Head of caudate nucleus (tissue), 42 donors: Measurements from ENCODE around the gene LNX2.

Experiments
- DNase-seq, 42 donors: peaks; one replicate each; pipeline versions ENCODE4 v3.0.0 to v3.0.0-alpha.2; 2020 to 2021; ENCODE audit warnings: mixed read lengths in 7 of 42
- intact Hi-C: fragments of 100-400 bp; cut with DNase I; formaldehyde crosslinking; loops from one replicate; pipeline ENCODE4 v1.15.0; 2022

LNX2 gene

DNA sequence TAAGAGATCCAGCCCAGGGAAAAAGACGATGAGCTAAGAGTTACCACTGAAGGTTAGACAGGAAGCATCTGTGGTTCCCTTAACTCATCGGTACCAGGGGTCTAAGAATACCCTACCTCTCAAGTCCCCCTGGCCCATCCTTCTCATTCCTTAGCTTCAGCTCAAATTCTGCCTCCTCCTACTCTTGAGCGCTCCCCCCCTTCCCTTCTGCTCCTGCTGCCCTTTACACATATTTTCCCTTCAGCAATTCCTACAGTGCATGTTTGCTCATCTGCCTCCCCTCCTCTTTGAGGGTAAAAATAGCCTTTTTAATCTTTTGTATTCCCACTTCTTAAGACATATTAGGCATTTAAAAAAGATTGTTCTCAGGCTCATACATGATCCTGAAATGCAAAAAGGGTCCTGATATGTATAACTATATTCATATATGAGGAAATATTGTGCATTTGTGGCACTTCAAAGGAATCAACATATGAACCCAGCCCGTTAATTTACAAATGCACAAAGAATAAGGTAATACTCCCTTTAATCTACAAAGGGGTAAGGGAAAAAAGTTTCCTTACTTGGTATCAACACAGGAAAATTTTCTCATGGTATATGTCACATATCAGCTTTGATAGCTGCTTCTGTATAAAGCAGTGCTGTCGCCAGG lies 33.1 kb downstream of the LNX2 start:
- no peak for DNase-seq
- intact Hi-C loops, result no loop called here

DNA sequence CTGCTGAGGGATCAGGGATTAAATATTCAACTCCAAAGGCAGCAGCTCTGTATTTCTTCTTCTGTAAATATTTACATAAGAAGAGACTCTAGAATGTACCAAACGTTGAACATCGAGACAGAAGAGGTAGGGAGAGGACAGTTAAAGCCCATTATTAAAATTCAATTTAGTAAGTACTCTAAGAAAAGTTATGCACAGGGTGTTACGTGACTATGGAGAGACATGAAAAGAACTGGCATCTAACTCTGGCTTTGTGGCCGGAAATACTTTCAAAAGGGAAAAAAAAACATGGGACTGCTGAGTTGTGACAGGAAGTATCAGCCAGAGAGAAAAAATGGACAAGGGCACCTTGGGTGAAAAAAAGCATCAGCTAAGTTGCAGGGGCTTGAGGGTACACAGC lies 36.7 kb downstream of the LNX2 start:
- DNase-seq, result no peak
- intact Hi-C loops, result no loop called here

DNA sequence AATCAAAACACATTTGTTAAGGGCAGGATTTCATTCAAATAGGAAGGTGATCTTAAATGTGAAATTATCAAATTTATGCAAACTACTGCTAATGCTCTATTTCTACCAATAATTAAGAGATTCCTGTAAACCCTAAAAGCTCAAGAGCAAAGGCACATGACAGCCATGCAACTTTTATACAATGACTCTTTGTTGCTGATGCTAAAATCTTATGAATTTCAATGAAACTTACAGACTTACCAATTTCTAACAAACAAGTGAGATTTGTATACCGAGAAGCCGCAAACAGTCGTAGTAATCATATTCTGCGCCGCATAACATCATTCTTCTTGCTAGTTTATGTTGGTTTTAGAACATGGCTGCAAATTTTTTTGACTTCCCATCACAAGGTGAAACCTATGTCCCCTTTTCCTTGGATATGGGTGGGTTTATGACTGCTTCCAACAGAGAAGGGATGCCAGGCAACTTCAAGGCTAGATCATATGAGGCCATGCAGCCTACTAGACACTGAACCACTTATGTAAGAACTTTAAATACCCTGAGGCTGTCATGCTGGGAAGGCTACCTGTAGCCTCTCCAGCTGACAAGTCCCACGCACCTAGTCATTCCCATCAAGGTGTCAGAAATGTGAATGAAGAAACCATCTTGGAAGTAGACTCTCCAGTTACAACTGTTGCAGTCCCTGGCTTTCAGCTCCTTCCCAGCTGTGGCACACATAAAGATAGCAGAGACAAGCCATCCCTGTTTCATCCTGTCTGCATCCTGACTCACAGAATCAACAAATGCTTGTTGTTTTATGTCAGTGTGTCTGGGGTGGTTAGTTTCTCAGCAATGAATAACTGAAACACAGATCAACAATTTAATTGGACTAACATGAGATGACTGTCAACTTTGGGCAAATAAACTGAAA lies 42.0 kb downstream of the LNX2 start:
- DNase-seq, result peak in 6 of 42 donors; percentile 2 to 36 (median 6)
- intact Hi-C loops, result no loop called here

DNA sequence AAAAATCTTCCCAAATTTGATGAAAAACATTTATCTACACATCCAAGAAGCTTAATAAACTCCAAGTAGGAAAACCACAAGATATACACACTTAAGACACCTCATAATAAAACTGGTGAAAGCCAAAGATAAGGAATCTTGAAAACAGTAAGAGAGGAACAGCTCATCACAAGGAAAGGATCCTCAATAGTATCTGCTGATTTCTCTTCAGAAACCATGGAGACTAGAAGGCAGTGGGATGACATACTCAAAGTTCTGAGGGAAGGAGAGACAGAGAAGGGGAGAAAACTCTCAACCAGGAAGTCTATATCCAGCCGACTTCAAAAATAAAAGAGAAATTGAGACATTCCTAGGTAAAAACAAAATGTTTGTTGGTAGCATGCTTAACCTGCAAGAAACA lies 45.7 kb downstream of the LNX2 start:
- intact Hi-C loops, result no loop called here
- DNase-seq, result no peak

DNA sequence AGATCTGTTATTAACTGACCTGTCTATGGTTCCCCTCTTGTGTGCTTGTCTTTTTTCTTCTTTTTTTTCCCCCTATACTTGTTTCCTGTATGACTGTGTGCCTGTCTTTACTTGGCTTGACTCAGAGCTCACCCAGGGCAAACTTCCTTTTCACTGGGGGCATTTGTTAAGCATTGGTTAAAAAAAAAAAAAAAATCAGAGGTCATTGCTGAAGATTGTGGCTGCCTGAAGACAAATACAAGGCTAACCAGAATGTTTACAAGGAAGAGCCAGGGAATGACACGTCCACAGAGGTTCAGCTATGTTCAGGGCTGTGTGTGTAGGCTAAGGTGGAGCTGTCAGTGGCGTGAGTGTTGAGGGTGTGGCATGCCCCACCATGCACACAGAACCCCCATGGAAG lies 47.1 kb downstream of the LNX2 start:
- DNase-seq, result no peak
- intact Hi-C loops, result no loop called here

DNA sequence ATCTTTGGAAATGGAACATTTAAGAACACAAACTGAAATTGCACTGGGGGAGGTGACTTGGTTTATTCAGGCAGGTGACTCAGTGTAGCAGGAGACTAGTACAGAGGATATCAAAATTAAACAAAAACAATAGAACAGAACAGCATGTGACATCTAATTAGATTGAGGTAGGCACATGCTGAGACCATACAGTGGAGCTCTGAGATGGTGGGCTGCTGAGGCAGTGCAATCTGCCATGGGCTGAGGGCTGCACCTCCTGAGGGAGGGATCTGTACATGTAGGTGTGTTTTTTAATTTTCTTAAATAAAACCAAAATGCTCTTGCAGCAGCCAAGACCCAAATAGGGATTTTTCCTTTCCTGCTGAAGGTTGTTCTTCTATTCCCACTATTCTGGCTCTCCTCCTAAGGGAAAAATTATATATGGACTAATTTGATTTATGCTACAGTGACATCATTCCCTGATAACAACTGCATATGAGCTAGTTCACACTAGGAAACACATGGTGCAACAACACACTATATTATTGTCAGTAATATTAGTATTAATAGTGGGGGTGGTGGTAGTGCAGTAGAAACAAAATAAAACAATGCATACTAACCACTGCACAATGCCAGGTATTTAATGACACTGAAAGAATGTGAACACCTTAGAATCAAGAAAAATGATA lies 48.0 kb downstream of the LNX2 start:
- intact Hi-C loops, result no loop called here
- DNase-seq, result no peak

DNA sequence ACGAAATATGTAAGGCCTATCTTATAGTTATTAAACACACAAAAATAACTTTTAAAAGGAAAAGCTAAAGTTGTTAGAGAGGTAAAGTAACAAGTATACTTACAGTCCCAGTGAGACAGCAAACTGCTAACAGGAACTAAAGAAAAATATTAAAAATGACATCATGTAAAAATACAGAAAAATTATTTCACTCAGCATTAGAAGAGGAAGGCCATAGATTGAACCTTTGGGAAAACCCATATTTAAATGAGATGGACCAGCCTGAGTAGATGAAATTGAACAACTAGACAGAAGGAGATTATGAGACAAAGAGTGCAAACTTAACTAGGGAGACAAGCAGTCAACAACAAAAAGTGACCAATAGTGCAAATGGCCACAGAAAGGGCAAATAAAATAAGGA lies 49.4 kb downstream of the LNX2 start:
- intact Hi-C loops, result no loop called here
- no peak for DNase-seq

DNA sequence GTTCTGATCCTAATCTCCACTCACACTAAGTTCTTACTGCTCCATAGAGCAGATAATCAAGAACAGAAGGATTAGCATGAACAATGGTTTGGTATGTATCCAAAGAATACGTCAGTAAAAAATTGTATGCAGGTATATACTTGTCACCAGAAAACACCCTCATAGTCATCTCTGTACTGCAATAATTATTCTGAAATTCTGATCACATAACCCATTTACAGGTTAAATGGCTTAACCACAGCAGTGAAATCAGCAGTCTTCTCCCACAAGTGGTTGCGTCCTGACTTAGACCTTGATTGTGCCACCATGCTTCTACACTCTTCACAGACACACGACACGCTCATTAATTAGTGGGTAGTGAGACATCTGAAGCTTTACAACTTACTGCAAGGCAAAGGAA lies 50.9 kb downstream of the LNX2 start:
- DNase-seq, result no peak
- intact Hi-C loops, result no loop called here

DNA sequence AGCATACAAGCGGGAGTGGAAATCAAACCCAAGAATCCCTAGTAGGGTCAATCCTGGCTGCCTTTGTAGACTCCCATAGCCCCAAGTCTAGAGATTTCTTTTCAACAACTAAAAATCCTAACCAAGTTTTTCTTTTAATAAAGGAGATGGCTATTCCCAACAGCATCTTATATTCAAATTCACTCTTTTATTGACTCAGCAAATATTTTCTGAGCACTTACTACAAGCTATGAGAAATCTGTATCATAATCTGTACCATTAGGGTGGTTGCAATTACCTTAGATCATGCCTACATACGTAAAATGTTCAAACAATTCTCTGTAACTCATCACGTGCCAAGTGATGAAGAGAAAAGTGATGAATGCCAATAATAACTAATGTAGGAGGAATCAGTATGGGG lies 54.5 kb downstream of the LNX2 start:
- intact Hi-C loops, result no loop called here
- no peak for DNase-seq

DNA sequence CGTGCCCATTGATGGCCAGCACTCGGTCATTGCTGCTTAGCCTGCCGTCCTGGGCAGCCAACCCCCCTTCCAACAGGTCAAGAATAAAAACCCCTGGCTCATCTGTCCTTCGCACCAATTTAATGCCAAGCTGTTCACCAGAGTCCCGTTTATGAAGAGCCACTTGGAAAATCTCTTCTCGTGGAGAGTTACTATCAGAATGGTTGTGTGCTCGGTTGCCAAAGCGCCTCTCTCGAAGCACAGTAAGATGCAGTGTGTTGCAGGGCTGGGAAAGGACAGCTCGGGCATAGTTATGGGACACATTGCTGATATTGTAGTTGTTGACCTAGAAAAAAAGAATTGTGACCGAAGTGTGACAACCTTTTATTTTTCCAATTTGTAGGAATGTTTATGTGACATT lies 57.9 kb downstream of the LNX2 start:
- intact Hi-C loops, result no loop called here
- no peak for DNase-seq

DNA sequence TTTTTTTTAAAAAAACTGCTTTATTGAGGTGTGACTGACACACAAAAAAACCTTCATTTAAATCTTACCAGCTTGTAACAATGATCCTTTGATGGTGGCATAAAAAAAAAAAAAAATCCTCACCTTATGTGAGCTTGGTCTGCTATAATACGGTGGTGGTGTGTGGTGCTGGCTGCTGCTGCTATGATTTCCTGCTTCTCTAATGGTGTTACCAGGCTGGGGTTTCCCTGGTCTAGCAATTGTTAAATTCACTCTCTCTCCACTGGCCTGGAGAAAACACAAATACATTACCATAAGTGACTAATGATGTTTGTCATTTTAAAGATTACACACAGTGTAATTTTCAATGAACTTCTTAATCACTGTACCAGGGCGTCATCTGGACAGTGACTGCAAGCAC lies 60.6 kb downstream of the LNX2 start:
- no peak for DNase-seq
- intact Hi-C loops, result no loop called here

DNA sequence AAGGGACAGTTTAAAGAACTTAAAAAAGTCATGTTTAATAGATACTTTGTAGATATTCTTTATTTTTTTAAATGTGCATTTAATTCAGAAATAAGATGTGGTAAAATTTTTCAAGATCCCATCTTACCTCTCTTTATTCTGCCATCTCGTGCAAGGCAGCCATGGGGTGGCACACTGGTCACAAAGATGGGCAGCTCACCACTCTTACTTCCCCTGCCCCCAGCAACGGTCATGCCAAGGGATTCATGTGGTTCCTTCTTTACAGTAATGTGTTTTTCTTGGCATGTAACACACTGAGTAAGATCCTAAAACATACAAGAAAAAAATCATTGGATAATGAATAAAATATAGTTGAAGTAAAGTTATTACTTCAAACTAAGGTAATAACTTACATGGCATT lies 64.2 kb downstream of the LNX2 start:
- DNase-seq, result peak in 16 of 42 donors; percentile 8 to 56 (median 30)
- intact Hi-C loops, result no loop called here

DNA sequence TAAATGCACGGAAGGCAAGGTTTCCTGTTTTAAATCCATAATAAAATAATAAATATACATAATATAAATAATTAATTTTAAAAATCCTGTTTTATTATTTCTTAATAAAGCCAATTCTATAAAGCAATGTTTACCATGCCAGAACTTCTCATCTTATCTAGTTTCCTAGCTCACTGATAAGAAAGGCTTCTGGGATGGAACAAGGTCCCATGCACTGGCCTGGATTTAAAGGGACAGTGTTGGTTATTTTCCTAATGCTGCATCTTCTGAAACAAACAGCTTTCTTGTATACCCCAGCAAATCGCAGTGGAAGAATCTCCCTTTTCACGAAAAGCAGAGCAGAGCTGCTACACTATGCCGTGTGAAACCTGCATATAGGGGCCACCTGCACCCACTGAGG lies 68.8 kb downstream of the LNX2 start:
- no peak for DNase-seq
- intact Hi-C loops, result no loop called here

DNA sequence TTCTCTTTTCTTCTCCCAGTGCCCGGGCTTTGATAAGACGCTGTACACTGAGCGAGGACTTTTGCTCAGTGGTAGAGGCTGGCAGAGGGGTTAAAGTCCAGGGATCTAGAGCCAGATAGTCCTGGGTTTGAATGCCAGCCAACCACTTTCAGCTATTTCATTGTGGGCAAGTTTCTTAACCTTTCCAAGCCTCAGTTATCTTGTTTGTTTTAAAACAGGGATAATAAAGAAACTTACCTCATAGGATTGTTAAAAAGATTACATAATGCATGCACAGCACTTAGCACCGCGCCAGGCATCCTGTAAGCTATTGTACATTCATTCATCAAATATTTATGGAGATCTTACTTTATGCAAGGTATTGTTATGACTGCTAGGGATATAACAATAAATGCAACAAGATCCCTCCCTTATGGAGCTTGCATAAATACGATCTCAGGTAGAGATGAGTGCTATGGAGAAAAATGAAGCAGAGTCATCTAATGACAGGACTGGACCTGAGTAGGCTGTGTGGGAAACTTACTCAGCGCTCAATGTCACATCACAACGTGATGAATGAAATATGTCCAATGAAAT lies 70.8 kb downstream of the LNX2 start:
- no peak for DNase-seq
- intact Hi-C loops, result no loop called here

DNA sequence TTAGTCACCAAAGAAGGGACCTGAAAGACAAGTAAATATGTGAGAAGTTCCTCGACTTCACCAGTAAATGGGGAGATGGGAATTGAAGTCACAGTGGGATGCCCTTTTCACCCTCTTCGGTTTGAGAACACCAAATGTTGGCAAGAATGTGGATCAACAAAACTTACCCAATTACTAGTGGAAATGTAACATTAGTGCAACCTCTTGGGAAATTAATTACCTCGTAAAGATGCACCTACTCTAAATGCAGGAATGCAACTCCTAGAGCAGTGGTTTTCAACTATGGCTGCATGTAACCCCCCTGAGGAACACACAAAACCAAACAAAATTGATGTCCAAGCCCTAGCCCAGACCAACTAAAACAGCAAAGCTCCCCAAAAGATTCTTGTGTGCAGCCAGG lies 78.1 kb downstream of the LNX2 start:
- intact Hi-C loops, result no loop called here
- DNase-seq, result no peak

DNA sequence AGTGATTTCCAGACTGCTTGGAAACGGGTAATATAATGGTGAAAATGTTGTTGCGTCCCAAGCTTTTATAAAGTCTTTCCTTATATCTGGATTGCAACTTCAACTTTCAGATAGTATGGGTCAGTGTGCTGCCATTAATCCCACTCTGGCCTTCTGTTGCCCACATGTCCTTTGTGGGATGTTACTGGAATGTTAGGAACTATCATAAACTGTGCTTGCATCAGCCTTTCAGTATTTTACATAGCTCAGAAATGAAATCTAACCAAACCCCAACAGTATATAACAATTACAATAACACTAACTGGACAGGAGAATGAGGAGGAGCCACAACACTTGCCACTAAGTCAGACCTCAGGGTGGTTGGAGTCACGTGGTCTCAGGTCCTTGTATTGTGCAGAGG lies 78.9 kb downstream of the LNX2 start:
- DNase-seq, result no peak
- intact Hi-C loops, result no loop called here

DNA sequence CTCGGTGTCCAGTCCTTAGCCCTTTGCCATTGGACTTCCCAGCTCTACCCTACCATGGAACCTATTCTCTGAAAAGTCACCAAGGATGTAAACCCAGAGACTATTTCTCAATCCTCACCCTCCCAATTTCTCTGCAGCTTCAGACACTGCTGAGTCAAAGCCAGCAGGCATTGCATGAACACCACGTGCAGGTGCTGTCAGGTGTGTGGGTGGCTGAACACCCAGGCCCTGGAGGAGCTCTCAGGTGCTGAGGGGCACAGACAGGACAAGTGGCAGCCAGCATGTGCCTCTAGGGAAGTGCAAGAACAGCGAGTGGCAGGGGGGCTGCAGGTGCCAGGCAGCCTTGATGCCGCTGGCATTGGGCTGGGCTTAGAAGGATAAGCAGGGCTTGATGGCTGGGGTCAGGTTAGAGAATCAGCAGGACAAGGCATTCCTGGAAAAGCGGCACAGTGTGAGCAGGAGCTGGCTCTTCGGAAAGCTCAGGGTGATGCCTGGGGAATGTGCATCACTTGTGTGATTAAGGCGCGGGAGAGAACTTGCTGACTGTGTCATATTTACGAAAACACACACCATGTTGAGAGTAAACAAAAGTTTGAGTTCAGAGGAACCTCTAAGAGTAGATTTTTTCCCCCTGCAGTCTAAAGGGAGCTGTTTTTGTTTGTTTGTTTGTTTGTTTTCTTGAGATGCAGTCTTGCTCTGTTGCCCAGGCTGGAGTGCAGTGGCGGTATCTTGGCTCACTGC lies 83.8 kb downstream of the LNX2 start:
- intact Hi-C loops, result no loop called here
- DNase-seq, result peak in 39 of 42 donors; percentile 20 to 88 (median 61)

DNA sequence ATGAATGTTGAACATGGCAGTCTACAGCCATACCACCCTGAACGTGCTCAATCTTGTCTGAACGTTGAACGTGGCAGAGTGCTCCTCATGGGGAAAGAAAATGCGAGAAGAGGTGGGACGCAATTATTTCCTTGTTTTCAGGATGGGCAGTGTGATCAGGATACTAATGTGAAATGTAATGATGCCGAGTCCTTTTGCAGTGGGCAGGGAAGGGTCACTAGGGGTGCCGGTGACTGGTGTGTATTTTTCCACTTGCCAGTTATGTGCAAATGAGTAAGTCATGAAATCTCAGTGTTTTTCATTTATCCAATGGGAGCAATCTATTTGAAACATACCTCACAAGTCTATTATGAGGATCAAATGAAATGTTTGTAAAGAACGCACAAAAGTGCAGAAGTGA lies 84.8 kb downstream of the LNX2 start:
- intact Hi-C loops, result no loop called here
- DNase-seq, result no peak

DNA sequence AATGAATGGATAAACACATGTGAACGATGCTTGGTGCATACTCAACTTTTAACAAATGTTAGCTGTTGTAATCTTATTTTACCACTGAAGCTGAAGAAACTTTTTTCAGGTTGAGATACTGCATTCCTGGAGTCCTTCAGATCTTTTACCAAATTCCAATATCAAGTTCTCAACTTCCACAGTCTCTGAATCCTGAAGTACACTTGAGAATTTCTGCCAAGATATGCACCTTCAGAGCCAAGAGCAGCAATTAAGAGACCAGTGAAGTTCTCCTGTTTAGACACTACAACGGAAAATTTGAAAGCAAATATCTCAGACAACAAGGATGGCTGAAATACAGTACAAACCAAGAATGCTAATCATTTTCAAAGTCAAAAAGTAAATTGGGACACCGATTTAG lies 85.3 kb downstream of the LNX2 start:
- intact Hi-C loops, result loop anchor here (5.0 kb wide), 1 partner anchor 292 kb away; no protein-coding TSS in a partner anchor
- no peak for DNase-seq
